GM12878 (cell line): Measurements from ENCODE around the gene TEX2.

Source experiments
- CTCF ChIP-seq, 3 experiments: IDR thresholded peaks in 2 of 3; conservative IDR thresholded peaks in 1 of 3; 2 replicates each; pipeline ENCODE4 v1.5.1; 2011; ENCODE audit warnings: low read depth in 3 of 3, low read length in 3 of 3, mild to moderate bottlenecking in 3 of 3, control low read depth in 2 of 3, moderate library complexity in 2 of 3, inconsistent platforms in 1 of 3, mixed read lengths in 1 of 3; ENCODE audit not compliant: control insufficient read depth in 2 of 3, insufficient read depth in 1 of 3; ENCODE audit errors: extremely low read depth in 1 of 3
- E4F1 ChIP-seq: fragments of 450-650 bp; IDR thresholded peaks from 2 replicates; pipeline ENCODE4 v1.6.1; 2018; ENCODE audit warnings: borderline replicate concordance, mild to moderate bottlenecking; ENCODE audit not compliant: partially characterized antibody
- EZH2 ChIP-seq: IDR thresholded peaks from 2 replicates; pipeline ENCODE4 v1.6.1; 2012; ENCODE audit warnings: low read depth, mild to moderate bottlenecking, control low read depth, inconsistent platforms, low read length, borderline replicate concordance; ENCODE audit not compliant: control insufficient read depth
- FOS ChIP-seq: IDR thresholded peaks from 3 replicates; pipeline ENCODE4 v1.6.1; 2011; ENCODE audit warnings: borderline replicate concordance; ENCODE audit not compliant: insufficient read length; ENCODE audit errors: extremely low read depth
- NR2F1 ChIP-seq: fragments of 450-650 bp; conservative IDR thresholded peaks from 2 replicates; pipeline ENCODE4 v1.6.1; 2017; ENCODE audit warnings: mild to moderate bottlenecking
- PBX3 ChIP-seq: IDR thresholded peaks from 2 replicates; pipeline ENCODE4 v1.6.1; 2011; ENCODE audit warnings: mild to moderate bottlenecking, low read depth, low read length, moderate library complexity; ENCODE audit not compliant: insufficient replicate concordance
- POLR2A ChIP-seq: IDR thresholded peaks from 2 replicates; pipeline ENCODE4 v1.6.1; 2011; ENCODE audit warnings: low read depth, mild to moderate bottlenecking, low read length
- SIN3A ChIP-seq: IDR thresholded peaks from 2 replicates; pipeline ENCODE4 v1.6.1; 2012; ENCODE audit warnings: low read depth, low read length, improper control_type of control experiment
- STAT3 ChIP-seq: IDR thresholded peaks from 2 replicates; pipeline ENCODE4 v1.6.1; 2011; ENCODE audit warnings: low read depth, low read length, improper control_type of control experiment
- TARDBP ChIP-seq: IDR thresholded peaks from 2 replicates; pipeline ENCODE4 v1.6.1; 2016; ENCODE audit warnings: borderline replicate concordance
- ZBTB40 ChIP-seq: fragments of 450-650 bp; IDR thresholded peaks from 2 replicates; pipeline ENCODE4 v1.6.1; 2016; ENCODE audit warnings: mild to moderate bottlenecking, moderate library complexity, borderline replicate concordance
- ZNF207 ChIP-seq: fragments of 450-650 bp; IDR thresholded peaks from 2 replicates; pipeline ENCODE4 v1.6.1; 2014; ENCODE audit warnings: antibody characterized with exemption, mild to moderate bottlenecking, borderline replicate concordance
- ZNF24 ChIP-seq: fragments of 450-650 bp; IDR thresholded peaks from 2 replicates; pipeline ENCODE4 v1.6.1; 2017; ENCODE audit warnings: antibody characterized with exemption, mild to moderate bottlenecking
- ZNF274 ChIP-seq: IDR thresholded peaks from one replicate; pipeline ENCODE4 v1.8.0; 2011; ENCODE audit not compliant: insufficient read length, insufficient read depth

- TF ChIP-seq ZNF274: no peak
- no peak for TF ChIP-seq NR2F1
- no peak for TF ChIP-seq CTCF (IDR thresholded peaks at IDR 0.05 in 2 of 3, conservative IDR thresholded peaks at IDR 0.05 in 1 of 3; ENCODE audit: control insufficient read depth in 2 of 3, extremely low read depth in 1 of 3, insufficient read depth in 1 of 3, low read depth in 3 of 3, low read length in 3 of 3)
- TF ChIP-seq POLR2A: no peak
- no peak for TF ChIP-seq ZNF207
- TF ChIP-seq PBX3: no peak
- no peak for TF ChIP-seq EZH2
- no peak for TF ChIP-seq TARDBP
- TF ChIP-seq STAT3: no peak
- no peak for TF ChIP-seq FOS
- TF ChIP-seq ZNF24: no peak
- no peak for TF ChIP-seq E4F1
- TF ChIP-seq SIN3A: no peak
- TF ChIP-seq ZBTB40: no peak
Measured at GRCh38 chr17:64165347-64165746, 97.7 kb downstream of the TEX2 start.
